Upper lobe of right lung (tissue), 1 donor: Measurements from ENCODE around the gene ZFP92. TPM values are rescaled to one million over a fixed set of nuclear protein-coding genes. Genes with fewer than 3 reads are reported as not detected.

Experiments used
- ATAC-seq: fragments of 200-7000 bp; cut with Tn5 transposase; one replicate; pipeline ENCODE4 v1.9.1; 2020; ENCODE audit warnings: mild to moderate bottlenecking, moderate library complexity
- DNase-seq: peaks from one replicate; pipeline ENCODE4 v3.0.0-alpha.2; 2020
- H3K27ac ChIP-seq: fragments of 200-600 bp; one replicate; pipeline ENCODE4 v1.8.0; 2022
- H3K27me3 ChIP-seq: fragments of 200-600 bp; one replicate; pipeline ENCODE4 v1.8.0; 2022; ENCODE audit warnings: mild to moderate bottlenecking
- H3K36me3 ChIP-seq: fragments of 200-600 bp; one replicate; pipeline ENCODE4 v1.8.0; 2022
- H3K4me1 ChIP-seq: fragments of 200-600 bp; one replicate; pipeline ENCODE4 v1.8.0; 2022
- H3K4me3 ChIP-seq: fragments of 200-600 bp; one replicate; pipeline ENCODE4 v1.8.0; 2022; ENCODE audit warnings: mild to moderate bottlenecking
- H3K9me3 ChIP-seq: fragments of 200-600 bp; one replicate; pipeline ENCODE4 v1.8.0; 2022
- intact Hi-C: fragments of 100-400 bp; cut with DNase I; formaldehyde crosslinking; loops from one replicate; pipeline ENCODE4 v1.11.0; 2022
- total RNA-seq: library from RNA; stranded (reverse); fragmentation: NEBNext Ultra II Directional; extraction: Animal tissue kit (Norgen Biotek cat#: 25700); gene quantifications from one replicate; pipeline ENCODE4 v1.2.1, GENCODE V29; 2021
- TF ChIP-seq, protein P1 (sequence below): fragments of 200-600 bp; IDR thresholded peaks from one replicate; pipeline ENCODE4 v1.8.0; 2022; ENCODE audit warnings: antibody characterized with exemption
- donor health status: DM: no; HTN: yes; CAD: no; lungs with severe emphysema.

Gene ZFP92
- total RNA-seq, 1 donor from 2014 or later, result 3.4 TPM

- ATAC-seq, result no peak
- intact Hi-C loops, result no loop called here
- DNase-seq, result no peak
- TF ChIP-seq, protein P1, sequence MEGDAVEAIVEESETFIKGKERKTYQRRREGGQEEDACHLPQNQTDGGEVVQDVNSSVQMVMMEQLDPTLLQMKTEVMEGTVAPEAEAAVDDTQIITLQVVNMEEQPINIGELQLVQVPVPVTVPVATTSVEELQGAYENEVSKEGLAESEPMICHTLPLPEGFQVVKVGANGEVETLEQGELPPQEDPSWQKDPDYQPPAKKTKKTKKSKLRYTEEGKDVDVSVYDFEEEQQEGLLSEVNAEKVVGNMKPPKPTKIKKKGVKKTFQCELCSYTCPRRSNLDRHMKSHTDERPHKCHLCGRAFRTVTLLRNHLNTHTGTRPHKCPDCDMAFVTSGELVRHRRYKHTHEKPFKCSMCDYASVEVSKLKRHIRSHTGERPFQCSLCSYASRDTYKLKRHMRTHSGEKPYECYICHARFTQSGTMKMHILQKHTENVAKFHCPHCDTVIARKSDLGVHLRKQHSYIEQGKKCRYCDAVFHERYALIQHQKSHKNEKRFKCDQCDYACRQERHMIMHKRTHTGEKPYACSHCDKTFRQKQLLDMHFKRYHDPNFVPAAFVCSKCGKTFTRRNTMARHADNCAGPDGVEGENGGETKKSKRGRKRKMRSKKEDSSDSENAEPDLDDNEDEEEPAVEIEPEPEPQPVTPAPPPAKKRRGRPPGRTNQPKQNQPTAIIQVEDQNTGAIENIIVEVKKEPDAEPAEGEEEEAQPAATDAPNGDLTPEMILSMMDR, result no peak
- Histone ChIP-seq H3K4me3 (no peak overlapping the region), H3K4me1 (no peaks in the 10 kb centered on the region), H3K27me3 (no peaks in the 10 kb centered on the region), H3K36me3 (no peaks in the 10 kb centered on the region), H3K9me3 (no peaks in the 10 kb centered on the region), H3K27ac (no peak overlapping the region)
These were observed 36.3 kb downstream of the ZFP92 start for GRCh38 chrX:153447581-153447960.

GRCh38 chrX:153448556-153449367, 37.5 kb downstream of the ZFP92 start:
- DNase-seq (no peak), ATAC-seq (no peak)
- TF ChIP-seq, protein P1, result no peak
- Histone ChIP-seq H3K27ac (no peak overlapping the region), H3K27me3 (no peaks in the 10 kb centered on the region), H3K4me3 (no peak overlapping the region), H3K36me3 (no peaks in the 10 kb centered on the region), H3K4me1 (no peaks in the 10 kb centered on the region), H3K9me3 (no peaks in the 10 kb centered on the region)
- intact Hi-C loops, result no loop called here

DNA sequence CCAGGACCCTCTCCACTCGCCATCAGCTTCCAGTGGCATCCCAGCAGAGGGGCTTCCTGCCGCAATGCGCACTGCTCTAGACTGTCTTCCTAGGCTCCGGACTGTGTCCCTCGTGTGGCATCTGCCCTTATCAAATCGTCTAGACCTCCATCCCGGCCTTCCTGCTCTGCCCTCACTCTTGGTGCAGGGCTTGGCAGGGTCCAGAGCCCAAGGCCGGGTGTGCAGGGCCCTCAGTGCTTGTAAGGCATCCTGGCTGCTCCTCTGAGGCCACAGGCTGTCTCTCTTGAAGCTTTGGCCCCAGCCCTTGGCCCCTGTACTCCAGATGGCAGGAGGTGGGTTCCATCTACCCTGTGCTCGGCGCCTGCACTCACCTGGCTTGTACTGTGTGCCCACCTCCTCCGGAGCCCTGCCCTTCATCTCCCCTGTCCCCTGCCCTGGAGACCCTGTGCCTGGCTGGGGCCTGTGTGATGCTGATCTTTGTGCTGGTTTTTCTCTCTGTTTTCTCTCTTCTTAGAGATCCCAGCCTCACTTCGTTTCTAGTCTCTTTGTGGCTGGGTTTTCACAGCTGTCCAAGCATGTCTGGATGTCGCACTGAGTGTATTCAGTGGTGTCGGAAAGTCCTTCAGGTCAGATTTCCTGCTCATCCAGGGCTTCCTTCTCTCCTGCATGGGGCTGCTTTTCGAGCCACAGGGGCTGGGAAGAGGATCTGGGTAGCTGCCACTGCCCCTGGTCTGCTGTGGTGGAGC, 38.3 kb downstream of the ZFP92 start:
- H3K4me1 ChIP-seq, result no peaks in the 10 kb centered on the region
- TF ChIP-seq, protein P1, result no peak

DNA sequence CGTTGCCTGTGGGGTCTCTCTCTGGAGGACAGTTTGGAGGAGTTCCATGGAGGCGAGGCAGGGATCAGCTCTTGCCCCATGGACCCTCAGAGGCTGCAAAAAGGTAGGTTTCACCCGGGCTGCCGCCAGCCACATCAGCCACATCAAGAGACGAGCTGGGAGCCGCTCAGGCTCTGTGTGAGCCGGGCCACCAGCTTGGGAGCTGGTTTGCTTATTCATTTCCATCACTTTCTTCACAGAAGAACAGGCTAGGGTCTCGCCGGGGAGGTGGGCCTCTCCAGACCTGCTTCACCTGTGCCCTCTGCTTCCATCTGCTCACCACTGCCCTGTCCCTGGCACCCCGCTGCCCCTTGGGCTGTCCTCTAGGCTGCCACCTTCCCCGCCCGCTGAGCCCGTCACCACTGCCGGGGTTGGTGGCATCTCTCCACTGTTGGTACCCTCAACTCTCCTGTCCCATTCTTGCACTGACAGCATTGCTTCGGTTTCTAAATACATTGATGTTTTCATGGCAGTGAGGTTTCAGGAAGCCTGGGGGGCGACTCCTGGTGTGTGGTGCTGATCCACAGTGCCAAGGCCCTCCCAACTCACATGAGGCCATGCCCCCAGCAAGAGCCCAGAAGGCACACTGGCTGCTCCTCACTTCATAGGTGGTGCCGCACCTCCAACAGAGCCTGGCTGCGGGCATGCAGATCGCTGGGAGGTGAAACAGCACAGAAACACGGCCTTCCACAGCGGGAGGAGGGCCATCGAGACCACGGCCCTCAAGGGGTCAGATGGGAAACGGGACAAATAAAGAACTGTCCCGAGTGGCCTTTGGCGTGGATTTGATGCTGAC, 39.1 kb downstream of the ZFP92 start:
- H3K4me1 ChIP-seq, result no peaks in the 10 kb centered on the region
- no peaks in the 10 kb centered on the region for H3K36me3 ChIP-seq
- H3K27me3 ChIP-seq, result no peaks in the 10 kb centered on the region
- H3K4me3 ChIP-seq, result no peak overlapping the region
- ATAC-seq (no peak), DNase-seq (no peak)
- no peaks in the 10 kb centered on the region for H3K9me3 ChIP-seq
- intact Hi-C loops, result no loop called here
- H3K27ac ChIP-seq, result no peak overlapping the region
- TF ChIP-seq, protein P1, result no peak

More for the DNA sequence above, 38.3 kb downstream of the ZFP92 start:
- Histone ChIP-seq H3K36me3 (no peaks in the 10 kb centered on the region), H3K4me3 (no peak overlapping the region), H3K27me3 (no peaks in the 10 kb centered on the region), H3K27ac (no peak overlapping the region), H3K9me3 (no peaks in the 10 kb centered on the region)
- no peak for DNase-seq
- intact Hi-C loops, result no loop called here
- no peak for ATAC-seq

DNA sequence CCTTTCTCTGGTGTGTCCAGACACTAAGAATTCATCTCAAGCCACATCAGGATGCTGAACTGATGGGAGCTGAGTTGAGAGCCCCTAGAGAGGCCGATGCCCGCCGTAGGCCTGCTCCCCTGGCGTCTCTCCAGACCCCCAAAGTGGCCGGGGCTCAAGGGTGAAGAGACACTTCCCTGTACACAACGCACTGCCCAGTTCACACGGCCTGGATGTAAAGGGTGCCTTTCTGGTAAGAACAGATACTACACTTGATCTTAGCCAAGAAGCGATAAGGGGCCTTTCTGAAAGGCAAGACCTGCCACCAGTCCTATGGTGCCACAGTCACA, 39.6 kb downstream of the ZFP92 start:
- Histone ChIP-seq H3K36me3 (no peaks in the 10 kb centered on the region), H3K9me3 (no peaks in the 10 kb centered on the region), H3K4me1 (no peaks in the 10 kb centered on the region), H3K27me3 (no peaks in the 10 kb centered on the region), H3K4me3 (no peak overlapping the region), H3K27ac (no peak overlapping the region)
- DNase-seq, result no peak
- ATAC-seq, result no peak
- TF ChIP-seq, protein P1, result no peak
- intact Hi-C loops, result no loop called here
